Erythroblast (primary cell): Measurements from ENCODE around the gene OR51I2.

Experiments
- GATA1 ChIP-seq: IDR thresholded peaks from 2 replicates; pipeline ENCODE4 v1.6.1; 2011; ENCODE audit warnings: low read depth, mild to moderate bottlenecking, control low read depth, low read length, moderate library complexity
- POLR2A ChIP-seq: IDR thresholded peaks from 2 replicates; pipeline ENCODE4 v1.6.1; 2011; ENCODE audit warnings: mild to moderate bottlenecking, low read length

- no peak for TF ChIP-seq POLR2A
- TF ChIP-seq GATA1: no peak
Measured at GRCh38 chr11:5488385-5488784, 39.3 kb downstream of the OR51I2 start, which contains the start of gene OR52D1.
